ENCODE results near the gene ARSG.

GRCh38 chr17:68246271-68247028 lies 44.8 kb upstream of the ARSG start:
- TF ChIP-seq CTCF (IDR thresholded peaks at IDR 0.05) = no peak
- no peak for TF ChIP-seq POLR2AphosphoS5 (IDR thresholded peaks at IDR 0.05)

All from gastroesophageal sphincter (tissue), 3 donors.